D721Med (cell line): ENCODE measurements around the gene ACVR1B.

Experiments
- DNase-seq: peaks from one replicate; pipeline ENCODE4 v3.0.0; 2011; ENCODE audit warnings: low spot score; ENCODE audit not compliant: insufficient read length
- FAIRE-seq: peaks from 2 replicates; lab custom pipeline; 2011; peaks lifted over from hg19 to GRCh38; lab: Jason Lieb, UNC
- CTCF ChIP-seq: IDR thresholded peaks from 2 replicates; pipeline ENCODE4 v1.5.1; 2012; ENCODE audit warnings: mild to moderate bottlenecking, control low read depth; ENCODE audit not compliant: insufficient read depth; ENCODE audit errors: missing control alignments

The ACVR1B gene

GRCh38 chr12:51960890-51961289 lies 9.4 kb downstream of the ACVR1B start:
- TF ChIP-seq CTCF: no peak
- FAIRE-seq (no peak), DNase-seq (no peak)

DNA sequence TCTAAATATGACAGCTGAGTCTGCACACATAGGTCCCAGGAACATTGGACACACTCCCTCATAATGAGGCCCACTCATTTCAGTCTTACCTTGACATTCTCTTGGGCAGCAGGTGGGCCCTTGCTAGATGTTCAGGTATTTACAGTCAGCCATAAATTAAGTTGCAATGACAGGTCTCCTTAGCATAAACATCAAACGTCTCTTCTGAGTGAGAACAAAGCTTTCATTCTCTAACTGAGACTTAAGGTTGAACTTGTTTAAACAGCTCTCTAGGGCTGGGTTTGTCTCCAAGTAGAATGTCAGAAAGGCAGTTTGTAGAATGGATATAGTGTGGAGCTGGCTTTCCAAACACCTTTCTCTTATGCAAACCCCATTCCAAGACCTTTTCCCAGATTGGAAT lies 10.3 kb downstream of the ACVR1B start:
- TF ChIP-seq CTCF: no peak
- DNase-seq (no peak), FAIRE-seq (no peak)

DNA sequence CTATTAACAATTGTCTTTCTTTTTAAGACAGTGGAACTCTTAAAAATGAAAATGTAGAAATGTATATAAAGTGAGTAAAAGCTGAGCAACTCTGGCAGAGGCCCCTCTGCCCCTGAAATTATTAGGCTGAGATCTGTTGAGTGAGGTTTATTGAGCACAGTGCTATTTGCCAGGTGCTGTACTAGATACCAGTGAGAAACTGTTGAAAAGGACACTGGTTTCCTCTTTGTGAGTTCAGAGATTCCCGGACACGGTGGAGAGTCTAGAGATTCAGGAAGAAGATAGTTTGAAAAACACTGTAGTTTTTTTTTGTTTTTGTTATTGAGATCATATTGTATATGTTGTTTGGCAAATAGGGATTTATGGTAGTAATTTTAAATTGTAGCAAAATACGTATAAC lies 11.2 kb downstream of the ACVR1B start:
- FAIRE-seq (no peak), DNase-seq (no peak)

GRCh38 chr12:51963477-51963876 lies 12.0 kb downstream of the ACVR1B start:
- no peak for FAIRE-seq
- DNase-seq: no peak
- no peak for TF ChIP-seq CTCF

More for the DNA sequence above, 11.2 kb downstream of the ACVR1B start:
- no peak for TF ChIP-seq CTCF

- FAIRE-seq (no peak), DNase-seq (no peak)
- no peak for TF ChIP-seq CTCF
These were observed 18.1 kb downstream of the ACVR1B start for GRCh38 chr12:51969643-51970042.

- TF ChIP-seq CTCF: peak; percentile 48
- FAIRE-seq (no peak), DNase-seq (no peak)
These were observed 19.6 kb downstream of the ACVR1B start for GRCh38 chr12:51970904-51971646.

DNA sequence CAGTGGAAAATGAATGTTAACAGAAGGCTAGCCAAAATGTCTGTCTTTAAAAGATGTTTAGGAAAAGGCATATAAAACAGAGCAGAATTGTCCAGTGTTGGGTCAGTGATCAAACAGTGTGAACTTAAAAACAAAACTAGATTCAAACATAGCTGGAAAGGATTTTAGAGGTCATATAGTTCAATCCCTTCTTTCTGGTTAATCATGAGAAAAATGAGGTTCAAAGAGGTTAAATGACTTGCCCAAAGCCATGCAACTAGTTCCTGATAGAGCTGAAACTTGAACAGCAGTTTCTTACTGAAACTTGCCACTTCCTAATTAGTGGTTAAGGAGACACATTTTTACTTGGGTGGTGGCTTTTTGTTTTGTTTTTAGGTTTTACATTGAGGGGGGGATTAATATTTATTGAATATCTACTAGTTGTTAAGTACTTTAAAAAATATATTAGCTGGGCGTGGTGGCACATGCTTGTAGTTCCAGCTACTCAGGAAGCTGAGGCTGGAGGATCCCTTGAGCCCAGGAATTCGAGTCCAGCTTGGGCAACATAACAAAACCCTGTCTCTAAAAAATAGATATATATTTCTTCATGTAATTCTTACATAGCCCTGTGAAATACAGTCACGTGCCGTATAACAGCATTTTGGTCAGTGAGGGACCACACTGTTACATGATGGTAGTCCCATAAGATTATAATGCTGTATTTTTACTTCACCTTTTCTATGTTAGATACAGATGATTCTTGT lies 20.4 kb downstream of the ACVR1B start:
- FAIRE-seq (no peak), DNase-seq (no peak)
- TF ChIP-seq CTCF: no peak
